Stomach (tissue), 4 donors: ENCODE data around the gene ZNF8.

Source experiments
- POLR2AphosphoS5 ChIP-seq, 3 donors: sonication (generic); formaldehyde crosslinking; IDR thresholded peaks; one replicate each; pipeline ENCODE4 v1.6.1; 2016; ENCODE audit warnings: antibody characterized with exemption in 3 of 3
- TF ChIP-seq, protein P1 (sequence below), 7 experiments: fragments of 450-650 bp in 4 of 7; fragments of 200-600 bp in 3 of 7; sonication (generic) in 3 of 7; IDR thresholded peaks; one replicate each; pipeline ENCODE4 v1.5.1; 2016 to 2019; ENCODE audit warnings: antibody characterized with exemption in 7 of 7, control low read depth in 2 of 7, mild to moderate bottlenecking in 1 of 7

DNA sequence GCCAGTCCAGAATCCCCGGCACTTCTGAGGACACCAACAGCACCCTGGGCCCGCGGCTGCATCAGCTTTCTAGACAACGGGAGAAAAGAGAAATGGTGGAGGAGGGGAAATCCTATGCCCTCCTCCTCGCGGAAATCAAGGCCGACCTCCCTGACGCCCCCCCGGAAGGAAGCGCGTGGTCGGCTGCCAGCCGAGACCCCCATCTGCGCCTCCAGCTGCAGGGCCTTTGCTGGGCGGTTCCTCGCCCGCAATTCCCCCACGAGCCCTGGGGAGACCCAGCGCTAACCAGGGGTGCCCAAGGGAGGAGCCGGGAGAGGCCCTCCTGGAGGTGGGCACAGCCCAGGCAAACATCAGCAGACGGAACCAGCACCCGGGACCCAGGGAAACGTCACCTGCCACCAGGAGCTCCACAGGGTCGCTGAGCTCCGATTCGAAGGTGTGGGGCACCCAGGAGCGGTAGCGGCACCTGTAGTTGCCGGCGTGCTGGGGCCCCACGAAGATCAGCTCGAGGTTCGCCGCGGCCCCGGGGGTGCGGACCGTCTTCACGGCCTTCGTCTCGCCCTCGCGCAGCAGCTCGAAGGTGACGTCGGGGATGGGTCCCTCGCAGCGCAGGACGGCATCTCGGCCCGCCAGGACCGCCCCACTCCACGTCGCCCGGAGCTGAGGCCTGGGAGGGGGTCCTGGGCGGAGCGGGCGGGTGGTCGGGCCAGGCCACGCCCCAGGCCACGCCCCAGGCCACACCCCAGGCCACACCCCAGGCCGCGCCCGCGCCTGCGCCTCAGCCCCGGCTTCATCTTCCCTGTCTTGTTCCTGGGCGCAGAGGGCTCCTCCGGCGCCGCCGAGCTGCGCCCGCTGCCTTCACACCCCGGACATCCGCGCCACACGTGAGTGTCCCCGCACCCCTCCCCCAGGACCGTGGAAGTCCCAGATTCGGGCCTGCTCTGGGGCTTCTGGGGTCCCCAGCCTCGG, 68.5 kb downstream of the ZNF8 start:
- TF ChIP-seq, protein P1, sequence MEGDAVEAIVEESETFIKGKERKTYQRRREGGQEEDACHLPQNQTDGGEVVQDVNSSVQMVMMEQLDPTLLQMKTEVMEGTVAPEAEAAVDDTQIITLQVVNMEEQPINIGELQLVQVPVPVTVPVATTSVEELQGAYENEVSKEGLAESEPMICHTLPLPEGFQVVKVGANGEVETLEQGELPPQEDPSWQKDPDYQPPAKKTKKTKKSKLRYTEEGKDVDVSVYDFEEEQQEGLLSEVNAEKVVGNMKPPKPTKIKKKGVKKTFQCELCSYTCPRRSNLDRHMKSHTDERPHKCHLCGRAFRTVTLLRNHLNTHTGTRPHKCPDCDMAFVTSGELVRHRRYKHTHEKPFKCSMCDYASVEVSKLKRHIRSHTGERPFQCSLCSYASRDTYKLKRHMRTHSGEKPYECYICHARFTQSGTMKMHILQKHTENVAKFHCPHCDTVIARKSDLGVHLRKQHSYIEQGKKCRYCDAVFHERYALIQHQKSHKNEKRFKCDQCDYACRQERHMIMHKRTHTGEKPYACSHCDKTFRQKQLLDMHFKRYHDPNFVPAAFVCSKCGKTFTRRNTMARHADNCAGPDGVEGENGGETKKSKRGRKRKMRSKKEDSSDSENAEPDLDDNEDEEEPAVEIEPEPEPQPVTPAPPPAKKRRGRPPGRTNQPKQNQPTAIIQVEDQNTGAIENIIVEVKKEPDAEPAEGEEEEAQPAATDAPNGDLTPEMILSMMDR (IDR thresholded peaks at IDR 0.05) = no peak
- peak in 2 of 3 donors; percentile 21 to 25 for TF ChIP-seq POLR2AphosphoS5 (IDR thresholded peaks at IDR 0.05)
